GM08714 (cell line): ENCODE measurements around the gene KDM5B.

Experiments used
- H3K4me3 ChIP-seq: fragments of 200-500 bp; sonication (Bioruptor generic); 2 replicates; pipeline ENCODE4 v1.5.1; 2014; ENCODE audit warnings: mild to moderate bottlenecking, low read length, inconsistent platforms
- ZNF274 ChIP-seq: IDR thresholded peaks from 2 replicates; pipeline ENCODE4 v1.6.1; 2012; ENCODE audit warnings: mild to moderate bottlenecking, low read depth, low read length

Gene KDM5B

DNA sequence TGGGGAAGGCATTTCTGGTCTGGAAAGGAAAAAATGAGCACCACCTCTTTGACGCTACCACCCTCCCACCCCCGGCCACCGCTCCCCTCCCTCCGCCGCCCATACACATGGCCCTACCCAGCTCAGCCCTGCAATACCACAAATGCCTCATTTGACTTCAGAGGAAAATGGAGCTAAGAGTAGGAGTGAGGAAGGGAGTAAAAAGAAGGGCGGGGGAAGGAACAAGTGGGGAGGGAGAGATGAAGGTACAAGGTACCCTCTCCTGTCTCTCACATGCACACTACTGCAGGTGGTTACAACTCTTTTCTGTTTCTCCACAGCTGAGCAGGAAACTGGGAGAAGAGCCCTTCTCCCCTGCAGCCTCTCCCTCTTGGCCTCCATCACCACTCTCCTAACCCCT lies 105.0 kb downstream of the KDM5B start:
- H3K4me3 ChIP-seq, result no peak overlapping the region
- TF ChIP-seq ZNF274, result no peak

DNA sequence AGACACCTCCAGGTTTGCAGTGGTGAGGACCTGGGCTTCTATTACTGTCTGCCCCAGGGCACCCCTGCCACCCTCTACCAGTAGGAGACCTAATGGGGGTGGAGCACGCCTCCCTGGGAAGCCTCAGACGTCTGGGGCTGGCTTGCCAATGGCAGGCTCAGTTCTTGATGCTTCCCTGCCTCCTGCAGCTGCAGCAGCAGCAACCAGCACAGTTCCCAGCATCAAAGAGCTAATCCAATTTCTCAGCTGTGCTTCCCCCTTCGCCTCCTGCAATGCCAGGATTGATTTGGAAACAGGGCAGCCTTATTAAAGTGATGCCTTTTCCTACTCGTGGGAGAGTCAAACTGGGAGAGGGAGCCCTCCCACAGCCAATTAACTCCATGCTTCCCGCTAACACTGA lies 106.1 kb downstream of the KDM5B start:
- TF ChIP-seq ZNF274, result no peak
- no peak overlapping the region for H3K4me3 ChIP-seq

DNA sequence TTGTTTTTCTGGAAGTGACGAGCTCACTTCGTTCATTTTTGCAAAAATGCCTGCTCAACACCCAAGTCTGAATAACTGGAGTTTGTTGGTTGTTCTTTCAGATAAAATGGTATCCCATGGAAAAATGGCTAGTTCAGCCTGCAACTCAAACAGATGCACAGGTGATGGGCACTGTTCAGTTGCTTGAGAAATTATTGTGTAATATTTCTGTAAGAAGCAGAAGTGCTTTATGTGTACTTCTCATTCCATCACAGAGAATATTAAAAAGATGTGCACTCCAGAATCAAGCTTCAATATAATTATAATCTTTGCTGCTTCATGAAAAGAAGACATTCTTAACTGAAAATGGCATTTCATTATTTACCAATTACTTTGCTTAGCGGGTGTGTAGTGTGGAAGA lies 107.0 kb downstream of the KDM5B start:
- H3K4me3 ChIP-seq, result no peak overlapping the region
- no peak for TF ChIP-seq ZNF274

DNA sequence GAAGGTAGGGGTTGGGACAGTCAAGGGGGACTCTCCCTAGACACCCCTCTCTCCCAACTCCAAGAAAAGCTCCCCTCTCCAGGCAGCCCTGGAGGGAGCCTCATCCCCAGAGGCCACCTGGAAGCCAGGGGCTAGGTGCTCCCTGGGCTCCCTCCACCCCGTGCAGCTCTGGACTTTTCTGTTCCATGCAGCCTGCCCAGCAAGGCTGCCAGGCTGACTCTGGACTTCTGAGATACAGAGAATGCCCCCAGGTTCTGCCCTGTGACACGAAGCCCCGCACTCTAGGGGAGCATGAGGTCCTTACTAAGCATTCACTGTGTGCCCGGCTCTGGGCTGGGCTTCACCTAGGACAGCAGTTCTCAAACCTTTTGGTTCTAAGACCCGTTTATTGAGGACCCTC lies 108.2 kb downstream of the KDM5B start:
- no peak for TF ChIP-seq ZNF274
- no peak overlapping the region for H3K4me3 ChIP-seq

DNA sequence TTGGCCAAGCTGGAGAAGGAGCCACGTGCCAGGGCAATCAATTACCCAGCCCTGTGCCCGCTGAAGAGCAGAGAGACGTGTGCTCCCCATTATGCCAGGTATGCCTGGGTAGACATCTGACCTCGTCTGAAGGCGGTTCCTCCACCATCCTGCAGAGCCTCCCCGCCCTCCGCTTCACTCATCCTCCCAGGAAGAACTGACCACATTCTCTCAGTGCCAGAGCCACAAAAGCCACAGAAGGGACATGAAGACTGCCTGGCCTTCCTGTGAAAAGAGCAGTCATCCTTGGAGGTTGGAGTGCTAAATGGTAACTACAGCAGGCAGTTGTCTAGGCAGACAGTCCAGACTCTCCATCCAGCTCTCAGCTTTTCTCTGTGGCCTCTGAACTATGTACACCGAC lies 109.9 kb downstream of the KDM5B start:
- TF ChIP-seq ZNF274, result no peak
- no peak overlapping the region for H3K4me3 ChIP-seq

DNA sequence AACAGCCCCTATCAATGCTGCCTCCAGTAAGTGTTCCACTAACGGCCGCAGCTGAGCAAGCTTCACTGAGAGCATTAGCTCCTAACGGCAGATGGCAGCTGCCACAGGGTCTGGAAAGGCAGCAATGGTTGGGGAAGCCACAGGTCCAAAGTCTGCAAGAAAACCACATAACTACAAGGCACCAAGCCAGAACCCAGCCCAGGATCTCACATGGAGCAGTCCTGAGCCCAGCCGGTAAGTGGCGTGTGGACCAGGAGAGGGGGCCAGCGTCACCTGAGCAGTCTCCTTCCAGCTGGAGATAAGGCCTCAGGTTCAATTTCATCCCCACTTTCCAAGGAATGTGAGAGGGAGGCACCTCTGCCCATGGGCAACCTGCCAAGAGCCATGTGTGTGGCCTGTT lies 111.2 kb downstream of the KDM5B start:
- no peak for TF ChIP-seq ZNF274
- H3K4me3 ChIP-seq, result no peak overlapping the region

DNA sequence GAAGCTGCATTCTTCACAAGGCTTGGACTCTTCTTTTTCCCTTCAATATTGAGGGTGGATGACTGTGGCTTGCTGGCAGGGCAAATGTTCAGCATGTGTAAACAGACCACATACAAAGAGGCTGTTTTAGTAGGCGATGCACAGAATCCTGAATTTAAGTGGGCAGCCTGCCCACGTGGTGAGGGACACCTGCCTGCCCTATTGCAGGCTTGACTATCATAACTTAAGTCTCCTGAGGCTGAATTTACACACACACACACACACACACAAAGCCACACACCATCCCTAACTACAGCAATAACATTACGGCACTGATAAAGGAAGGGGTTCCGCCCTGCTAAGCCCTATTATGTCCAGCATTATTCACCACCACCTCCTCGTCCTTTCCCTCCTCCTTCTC lies 113.9 kb downstream of the KDM5B start:
- no peak for TF ChIP-seq ZNF274

DNA sequence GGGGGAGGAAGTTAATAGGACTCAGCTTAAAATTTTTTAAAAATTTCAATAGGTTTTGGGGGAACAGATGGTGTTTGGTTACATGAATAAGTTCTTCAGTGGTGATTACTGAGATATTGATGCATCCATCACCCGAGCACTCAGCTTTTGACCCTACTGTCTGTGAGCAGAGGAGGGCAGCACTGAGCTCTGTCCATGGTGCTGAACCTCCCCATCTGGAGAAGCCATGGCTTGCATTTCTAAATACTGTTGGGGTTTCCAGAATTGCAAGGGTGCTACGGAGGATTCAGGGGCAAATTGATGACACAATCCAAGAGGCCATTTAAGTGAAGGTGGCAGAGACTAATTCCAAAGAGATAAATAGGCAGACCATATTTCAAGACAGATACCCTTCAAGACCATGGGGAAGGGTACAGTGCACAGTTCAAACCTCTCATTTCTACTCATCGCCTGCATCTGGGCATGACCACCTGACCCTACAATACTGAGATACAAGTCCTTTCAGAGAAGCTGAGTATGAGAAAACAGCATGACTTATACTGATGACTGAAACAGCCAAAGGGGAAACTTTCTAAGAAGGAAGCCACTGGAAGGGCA lies 115.2 kb downstream of the KDM5B start:
- no peak for TF ChIP-seq ZNF274
- no peak overlapping the region for H3K4me3 ChIP-seq

More for the DNA sequence above, 113.9 kb downstream of the KDM5B start:
- no peak overlapping the region for H3K4me3 ChIP-seq

DNA sequence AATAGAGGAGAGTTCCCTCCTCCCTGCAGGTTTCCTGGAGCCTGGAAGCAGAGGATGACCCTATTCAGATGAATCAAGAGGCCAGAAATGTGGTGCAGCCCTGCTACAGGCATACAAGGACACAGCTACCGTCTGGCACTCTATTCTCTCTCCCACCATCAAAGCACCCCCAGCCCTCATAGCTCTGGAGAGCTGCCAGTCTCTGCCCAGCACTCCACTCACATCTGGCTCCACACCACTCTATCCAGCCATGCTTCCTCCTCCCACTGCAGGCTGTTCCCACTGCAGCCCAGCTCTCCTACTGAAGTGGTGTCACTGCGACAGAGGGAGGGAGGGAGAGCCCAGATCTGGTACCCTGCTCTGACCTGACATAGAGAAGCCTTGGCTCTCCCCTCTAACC lies 116.4 kb downstream of the KDM5B start:
- H3K4me3 ChIP-seq, result no peak overlapping the region
- TF ChIP-seq ZNF274, result no peak

DNA sequence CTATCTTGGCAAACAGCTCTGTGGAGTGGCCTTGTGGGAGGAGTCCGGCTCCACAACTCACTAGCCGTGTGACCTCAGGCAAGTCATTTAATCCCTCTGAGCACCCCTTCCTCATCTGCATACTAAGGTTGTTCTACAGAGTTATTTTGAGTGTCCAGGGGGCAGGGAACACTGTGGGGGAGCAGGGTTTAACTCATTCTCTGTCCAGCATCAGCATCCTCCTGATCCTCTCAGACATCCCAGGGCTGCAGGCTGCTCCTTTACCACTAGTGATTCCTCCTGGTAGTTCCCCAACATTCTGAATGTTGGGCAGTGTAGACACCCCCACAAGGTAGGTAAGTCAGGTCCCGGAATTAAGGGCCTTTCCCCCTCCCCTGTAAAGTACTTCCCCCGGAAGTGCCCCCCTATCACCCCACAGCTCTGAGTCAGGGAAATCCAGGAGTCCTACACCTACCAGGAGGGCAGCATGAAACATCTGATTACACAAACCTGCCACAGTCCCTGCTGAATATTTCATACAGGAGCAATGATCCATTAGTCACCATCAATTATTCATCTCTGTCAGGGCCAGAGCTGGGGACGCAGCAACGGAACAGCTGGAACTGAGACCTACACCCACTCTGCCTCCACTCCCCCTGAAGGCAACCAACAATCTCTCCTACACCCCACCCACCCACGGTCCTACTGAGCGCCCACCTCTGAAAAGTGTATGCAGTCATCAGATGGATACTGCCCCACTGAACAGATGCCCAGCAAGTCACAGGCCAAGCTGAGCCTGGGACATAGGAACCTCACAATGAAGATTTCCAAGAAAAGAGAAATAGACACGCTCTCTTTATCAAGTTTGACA lies 118.5 kb downstream of the KDM5B start:
- no peak for TF ChIP-seq ZNF274
- no peak overlapping the region for H3K4me3 ChIP-seq

DNA sequence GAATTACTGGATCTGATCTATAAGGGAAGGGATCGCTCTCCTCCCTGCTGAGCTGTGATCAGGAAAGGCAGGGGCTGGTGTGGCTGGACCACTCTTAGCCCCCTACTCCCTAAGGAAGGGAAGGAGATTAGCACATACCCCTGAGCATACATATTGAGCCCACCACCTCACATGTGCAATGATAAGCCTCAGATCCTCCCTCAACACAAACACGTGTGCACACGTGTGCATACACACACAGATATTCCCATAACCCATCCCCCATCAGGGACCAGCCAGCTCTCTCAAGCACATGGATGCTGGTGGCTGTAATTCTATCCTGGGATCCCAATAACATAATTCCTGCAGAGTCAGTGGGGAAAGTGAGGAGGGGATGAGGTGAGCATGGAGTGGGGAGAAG lies 119.1 kb downstream of the KDM5B start:
- TF ChIP-seq ZNF274, result no peak
- no peak overlapping the region for H3K4me3 ChIP-seq

DNA sequence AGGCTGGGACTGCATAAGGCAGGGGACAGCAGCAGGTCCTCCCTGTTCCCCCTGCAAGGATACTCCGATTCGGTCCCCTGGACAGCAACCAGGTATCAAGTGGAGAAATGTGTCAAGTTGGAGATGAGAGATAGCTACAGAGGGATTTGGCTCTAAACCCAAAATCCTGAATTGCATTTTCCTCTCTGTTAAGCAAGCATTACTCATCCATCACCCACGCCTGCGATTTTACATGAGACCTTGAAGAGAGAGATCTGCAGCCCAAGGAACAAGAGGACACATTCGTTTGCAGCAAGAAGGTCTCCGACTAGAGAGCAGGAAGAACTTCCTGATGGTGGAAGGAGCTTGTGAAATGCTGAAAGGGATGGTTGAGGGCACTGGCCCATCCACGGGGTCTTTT lies 119.8 kb downstream of the KDM5B start:
- no peak overlapping the region for H3K4me3 ChIP-seq

DNA sequence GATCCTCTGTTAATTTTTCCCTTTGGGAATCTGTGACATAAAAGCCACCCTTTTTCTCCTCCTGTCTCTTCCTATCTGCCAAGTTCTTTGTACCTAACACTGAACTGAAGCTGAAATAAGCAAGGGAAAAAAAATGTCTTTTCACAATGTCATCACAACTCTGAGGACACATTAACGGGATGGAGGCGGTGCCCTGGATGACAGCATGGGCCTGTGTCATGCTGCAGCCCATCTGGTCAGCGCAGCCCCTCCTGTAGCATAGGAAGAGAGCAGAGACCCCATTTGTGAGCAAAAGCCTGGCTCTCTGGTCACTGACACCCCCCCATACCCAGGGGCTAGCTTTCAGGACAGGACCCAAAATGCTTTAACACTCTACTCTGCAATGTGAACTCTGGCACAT lies 120.4 kb downstream of the KDM5B start:
- no peak overlapping the region for H3K4me3 ChIP-seq
- no peak for TF ChIP-seq ZNF274

More for the DNA sequence above, 119.8 kb downstream of the KDM5B start:
- no peak for TF ChIP-seq ZNF274

DNA sequence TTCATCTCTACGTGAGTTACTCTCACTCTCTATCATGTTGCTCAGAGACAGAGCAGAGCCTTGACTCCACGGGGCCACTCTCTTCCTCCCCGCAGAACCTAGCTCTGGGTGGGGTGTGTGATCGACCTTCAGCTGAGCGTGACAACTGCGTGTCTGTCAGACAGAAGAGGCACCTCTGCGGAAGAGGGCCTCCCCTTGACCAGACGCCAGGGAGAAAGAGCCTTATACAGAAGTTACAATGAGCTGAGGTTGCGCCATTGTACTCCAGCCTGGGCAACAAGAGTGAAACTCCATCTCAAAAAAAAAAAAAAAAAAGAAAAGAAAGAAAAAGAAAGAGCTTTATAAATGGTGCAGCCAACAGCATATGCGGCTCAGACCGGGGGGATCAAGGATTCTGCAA lies 120.9 kb downstream of the KDM5B start:
- no peak for TF ChIP-seq ZNF274
- no peak overlapping the region for H3K4me3 ChIP-seq

DNA sequence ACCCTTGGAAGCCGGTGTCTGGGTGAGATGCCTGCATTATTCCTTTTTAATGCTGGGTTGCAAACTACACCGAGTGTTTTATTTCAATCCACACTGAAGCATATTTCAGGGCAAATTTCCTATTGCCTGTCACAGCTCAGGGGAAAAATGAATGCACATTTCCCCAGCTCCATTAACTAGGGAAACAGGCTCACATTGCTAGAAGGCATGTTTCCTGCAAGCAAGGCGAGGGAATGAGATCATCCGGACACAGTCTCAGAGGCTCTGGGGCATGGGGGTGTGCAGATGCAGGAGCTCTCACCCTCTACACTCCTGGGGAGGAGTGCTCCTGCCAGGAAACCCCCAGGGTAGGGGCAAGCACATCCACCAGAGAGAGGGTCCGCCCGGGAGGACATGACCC lies 122.6 kb downstream of the KDM5B start:
- no peak for TF ChIP-seq ZNF274
- H3K4me3 ChIP-seq, result no peak overlapping the region
